HCT116 (cell line): ENCODE data around the gene ADCY2. TPM values are rescaled to one million over a fixed set of nuclear protein-coding genes. Genes with fewer than 3 reads are reported as not detected.

Experiments used
- ATAC-seq: fragments of 200-7000 bp; cut with Tn5 transposase; 2 replicates; pipeline ENCODE4 v1.9.1; 2020; ENCODE audit warnings: mild to moderate bottlenecking, moderate library complexity
- BruUV-seq: library from RNA; stranded (reverse); fragments of 400-500 nt; replicated peaks from 2 replicates; lab custom pipeline; 2021; lab: Mats Ljungman, UMichigan
- CTCF ChIA-PET: fragments of 300-600 bp; sonication (Branson Sonifier 250); formaldehyde crosslinking; loops from one replicate; lab custom pipeline; 2021; ENCODE audit warnings: antibody characterized with exemption; lab: Charles Lee
- POLR2A ChIA-PET: fragments of 300-600, 350-600 bp; sonication (Branson Sonifier 250); formaldehyde crosslinking; loops from one replicate; lab custom pipeline; 2021; ENCODE audit warnings: antibody characterized with exemption; lab: Charles Lee
- RAD21 ChIA-PET, 2 experiments: fragments of 300-600 bp; sonication (Branson Sonifier 250); formaldehyde crosslinking; loops; one replicate each; lab custom pipeline; 2023; ENCODE audit warnings: low total read pairs in 2 of 2; ENCODE audit not compliant: uncharacterized antibody in 2 of 2, unreplicated experiment in 2 of 2, low non-redundant PET in 1 of 2; lab: Charles Lee
- DNase-seq: peaks from one replicate; pipeline ENCODE4 v3.0.0-alpha.2; 2010; ENCODE audit warnings: low read depth, low spot score
- H2AFZ ChIP-seq: fragments of 200-600 bp; shearing (Covaris generic), sonication (generic); 2 replicates; pipeline ENCODE4 v1.6.1; 2017; ENCODE audit warnings: low read depth, mixed run types, mixed read lengths, antibody characterized with exemption, low read length; ENCODE audit not compliant: poor library complexity, severe bottlenecking
- H3K27ac ChIP-seq: 2 replicates; pipeline ENCODE4 v1.5.1; 2012; ENCODE audit warnings: low read depth, low read length
- H3K27me3 ChIP-seq: fragments of 200-600 bp; sonication (generic); 2 replicates; pipeline ENCODE4 v1.6.1; 2016; ENCODE audit warnings: mixed run types, low read length, mixed read lengths; ENCODE audit not compliant: insufficient read depth
- H3K36me3 ChIP-seq, 2 experiments: fragments of 200-500 bp in 1 of 2; fragments of 200-600 bp in 1 of 2; sonication (Bioruptor generic) in 1 of 2; sonication (generic) in 1 of 2; 2 replicates each; pipeline versions ENCODE4 v1.5.1 to v1.6.1; 2014 to 2016; ENCODE audit warnings: low read length in 2 of 2, inconsistent platforms in 1 of 2, mixed read lengths in 1 of 2, mixed run types in 1 of 2; ENCODE audit not compliant: insufficient read depth in 2 of 2, control insufficient read depth in 1 of 2
- H3K4me1 ChIP-seq, 2 experiments: fragments of 200-600 bp in 1 of 2; sonication (generic) in 1 of 2; 2 replicates each; pipeline versions ENCODE4 v1.5.1 to v1.6.1; 2012 to 2017; ENCODE audit warnings: low read length in 2 of 2, inconsistent platforms in 1 of 2, mild to moderate bottlenecking in 1 of 2, mixed read lengths in 1 of 2, mixed run types in 1 of 2, moderate library complexity in 1 of 2; ENCODE audit not compliant: insufficient read depth in 2 of 2, control insufficient read depth in 1 of 2
- H3K4me2 ChIP-seq: fragments of 200-600 bp; sonication (generic); 2 replicates; pipeline ENCODE4 v1.6.1; 2017; ENCODE audit warnings: mixed run types, low read length, mixed read lengths
- H3K4me3 ChIP-seq, 2 experiments: fragments of 200-600 bp in 1 of 2; sonication (generic) in 1 of 2; replicated peaks in 1 of 2; 2 replicates each; pipeline ENCODE4 v1.5.1; 2011 to 2016; ENCODE audit warnings: low read length in 2 of 2, control low read depth in 1 of 2, low read depth in 1 of 2, mild to moderate bottlenecking in 1 of 2, mixed read lengths in 1 of 2, mixed run types in 1 of 2
- H3K79me2 ChIP-seq: fragments of 200-600 bp; sonication (generic); 2 replicates; pipeline ENCODE4 v1.6.1; 2017; ENCODE audit warnings: mild to moderate bottlenecking, mixed run types, low read length, moderate library complexity, mixed read lengths; ENCODE audit not compliant: insufficient read depth
- H3K9ac ChIP-seq: fragments of 200-600 bp; sonication (generic); 2 replicates; pipeline ENCODE4 v1.6.1; 2016; ENCODE audit warnings: low read length, mixed read lengths
- H3K9me2 ChIP-seq: fragments of 200-600 bp; sonication (generic), shearing (Covaris generic); 2 replicates; pipeline ENCODE4 v1.6.1; 2017; ENCODE audit warnings: mixed run types, mild to moderate bottlenecking, moderate library complexity; ENCODE audit not compliant: insufficient read depth
- H3K9me3 ChIP-seq, 2 experiments: fragments of 200-500 bp in 1 of 2; fragments of 200-600 bp in 1 of 2; sonication (Bioruptor generic) in 1 of 2; sonication (generic) in 1 of 2; 2 replicates each; pipeline ENCODE4 v1.6.1; 2014 to 2017; ENCODE audit warnings: low read length in 2 of 2, mixed read lengths in 2 of 2, inconsistent platforms in 1 of 2, low read depth in 1 of 2, mild to moderate bottlenecking in 1 of 2, mixed run types in 1 of 2, moderate library complexity in 1 of 2; ENCODE audit not compliant: control insufficient read depth in 1 of 2, insufficient read depth in 1 of 2
- H4K20me1 ChIP-seq: fragments of 200-600 bp; sonication (generic), shearing (Covaris generic); 2 replicates; pipeline ENCODE4 v1.6.1; 2017; ENCODE audit warnings: mixed run types, mild to moderate bottlenecking, moderate library complexity; ENCODE audit not compliant: insufficient read depth
- ATF3 ChIP-seq: IDR thresholded peaks from 2 replicates; pipeline ENCODE4 v1.6.1; 2012
- CBX3 ChIP-seq: IDR thresholded peaks from 2 replicates; pipeline ENCODE4 v1.6.1; 2012; ENCODE audit warnings: low read depth
- CEBPB ChIP-seq: IDR thresholded peaks from 2 replicates; pipeline ENCODE4 v1.6.1; 2012; ENCODE audit warnings: low read depth
- ELF1 ChIP-seq: IDR thresholded peaks from 2 replicates; pipeline ENCODE4 v1.6.1; 2012; ENCODE audit warnings: low read depth, borderline replicate concordance
- EZH2 ChIP-seq: fragments of 200-600 bp; sonication (generic); IDR thresholded peaks from 2 replicates; pipeline ENCODE4 v1.6.1; 2017; ENCODE audit warnings: antibody characterized with exemption, mixed run types
- EZH2phosphoT487 ChIP-seq: fragments of 200-600 bp; IDR thresholded peaks from 2 replicates; pipeline ENCODE4 v1.6.1; 2018; ENCODE audit warnings: antibody characterized with exemption, borderline replicate concordance
- FOSL1 ChIP-seq: IDR thresholded peaks from 2 replicates; pipeline ENCODE4 v1.6.1; 2012; ENCODE audit warnings: low read depth
- JUND ChIP-seq: IDR thresholded peaks from 2 replicates; pipeline ENCODE4 v1.6.1; 2012
- MAX ChIP-seq: IDR thresholded peaks from 2 replicates; pipeline ENCODE4 v1.6.1; 2012
- POLR2A ChIP-seq: IDR thresholded peaks from 2 replicates; pipeline ENCODE4 v1.7.0; 2011; ENCODE audit warnings: borderline replicate concordance; ENCODE audit not compliant: insufficient read depth, insufficient read length; ENCODE audit errors: extremely low read depth
- POLR2AphosphoS5 ChIP-seq: IDR thresholded peaks from 2 replicates; pipeline ENCODE4 v1.6.1; 2011; ENCODE audit warnings: mild to moderate bottlenecking, low read depth, low read length, moderate library complexity
- RAD21 ChIP-seq: IDR thresholded peaks from 2 replicates; pipeline ENCODE4 v1.6.1; 2012; ENCODE audit warnings: low read depth, mild to moderate bottlenecking
- SIN3A ChIP-seq: IDR thresholded peaks from 2 replicates; pipeline ENCODE4 v1.6.1; 2012; ENCODE audit warnings: low read depth
- SP1 ChIP-seq: IDR thresholded peaks from 2 replicates; pipeline ENCODE4 v1.6.1; 2012; ENCODE audit warnings: low read depth
- SRF ChIP-seq: IDR thresholded peaks from 2 replicates; pipeline ENCODE4 v1.6.1; 2012; ENCODE audit warnings: low read depth
- ZBTB33 ChIP-seq: IDR thresholded peaks from 2 replicates; pipeline ENCODE4 v1.6.1; 2011; ENCODE audit warnings: mild to moderate bottlenecking, low read length, moderate library complexity; ENCODE audit not compliant: insufficient replicate concordance; ENCODE audit errors: extremely low read depth
- ZFX ChIP-seq: fragments of 450-650 bp; IDR thresholded peaks from 2 replicates; pipeline ENCODE4 v1.6.1; 2017
- intact Hi-C: fragments of 100-400 bp; cut with micrococcal nuclease; formaldehyde crosslinking; loops from 2 replicates; pipeline ENCODE4 v1.10.0; 2022
- total RNA-seq: library from RNA; stranded (reverse); gene quantifications from one replicate; pipeline ENCODE4 v1.2.1, GENCODE V29; 2021; ENCODE audit not compliant: unreplicated experiment

The ADCY2 gene
- total RNA-seq, 1 experiment from 2014 or later: 0.15 TPM

- TF ChIP-seq ELF1: no peak
- TF ChIP-seq ZFX: no peak
- no peak for TF ChIP-seq ZBTB33
- TF ChIP-seq SP1: no peak
- TF ChIP-seq EZH2: no peak
- no peak for TF ChIP-seq CEBPB
- no peak for TF ChIP-seq SRF
- no peak for TF ChIP-seq FOSL1
- TF ChIP-seq SIN3A: no peak
- no peak for TF ChIP-seq ATF3
Observed at GRCh38 chr5:7680260-7680659, 284.3 kb downstream of the ADCY2 start (continued).

- POLR2A ChIA-PET: no interaction called here
- intact Hi-C loops: no loop called here
- H3K79me2 ChIP-seq: no peaks in the 10 kb centered on the region
- CTCF ChIA-PET: no interaction called here
- no peaks in the 10 kb centered on the region for H3K4me1 ChIP-seq
- ATAC-seq (no peak), DNase-seq (no peak)
- BruUV-seq: no TSS peak
- no peaks in the 10 kb centered on the region; a peak in 1 of 4 replicates for H3K9me3 ChIP-seq
- no peak overlapping the region for H3K4me2 ChIP-seq
- no peaks in the 10 kb centered on the region for H3K36me3 ChIP-seq
- H3K4me3 ChIP-seq: no peak overlapping the region
- no peak overlapping the region for H3K27ac ChIP-seq
- no peak overlapping the region for H3K9ac ChIP-seq
- no peak overlapping the region for H2AFZ ChIP-seq
- H4K20me1 ChIP-seq: no peaks in the 10 kb centered on the region
- H3K9me2 ChIP-seq: no peaks in the 10 kb centered on the region
- no peaks in the 10 kb centered on the region for H3K27me3 ChIP-seq
- TF ChIP-seq POLR2A (no peak), SRF (no peak), MAX (no peak), ZBTB33 (no peak), JUND (no peak), POLR2AphosphoS5 (no peak), CBX3 (no peak), EZH2phosphoT487 (no peak), RAD21 (no peak), EZH2 (no peak)
- RAD21 ChIA-PET: no interaction called here
Observed at GRCh38 chr5:7682379-7682778, 286.4 kb downstream of the ADCY2 start.
